GM19468 (cell line): Measurements from ENCODE around the gene HSPB8.
"Not testable (repeated sequence)": the region's sequence is repeated elsewhere in the genome, so short reads cannot be mapped to it uniquely, and the experiment has no call there.

Experiments
- ATAC-seq: cut with Tn5 transposase; IDR thresholded peaks from one replicate; pipeline ENCODE4 v1.9.1; 2021; ENCODE audit warnings: mild to moderate bottlenecking, moderate library complexity, moderate number of reproducible peaks; ENCODE audit not compliant: unreplicated experiment; ENCODE audit errors: extremely low read depth

Gene HSPB8

GRCh38 chr12:119202544-119202943, 23.8 kb downstream of the HSPB8 start:
- no peak for ATAC-seq

DNA sequence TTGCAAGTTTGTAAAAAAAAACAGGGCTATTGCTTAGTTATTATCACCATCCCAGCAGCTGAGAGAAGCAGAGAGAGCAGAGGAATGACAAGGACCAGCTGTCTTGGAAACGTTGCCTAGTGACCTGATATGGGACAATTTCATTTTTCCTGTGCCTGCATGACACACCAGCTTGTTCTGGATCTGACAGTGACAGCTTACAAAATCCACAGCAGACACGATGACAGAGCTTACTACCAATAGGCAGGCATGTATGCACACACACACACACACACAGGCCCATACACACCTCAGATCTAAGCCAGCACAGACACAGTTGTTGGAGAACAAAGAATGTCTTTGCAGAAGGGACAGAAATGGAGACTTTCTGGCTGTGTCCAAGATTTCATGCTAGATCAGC, 25.4 kb downstream of the HSPB8 start:
- ATAC-seq: no peak

DNA sequence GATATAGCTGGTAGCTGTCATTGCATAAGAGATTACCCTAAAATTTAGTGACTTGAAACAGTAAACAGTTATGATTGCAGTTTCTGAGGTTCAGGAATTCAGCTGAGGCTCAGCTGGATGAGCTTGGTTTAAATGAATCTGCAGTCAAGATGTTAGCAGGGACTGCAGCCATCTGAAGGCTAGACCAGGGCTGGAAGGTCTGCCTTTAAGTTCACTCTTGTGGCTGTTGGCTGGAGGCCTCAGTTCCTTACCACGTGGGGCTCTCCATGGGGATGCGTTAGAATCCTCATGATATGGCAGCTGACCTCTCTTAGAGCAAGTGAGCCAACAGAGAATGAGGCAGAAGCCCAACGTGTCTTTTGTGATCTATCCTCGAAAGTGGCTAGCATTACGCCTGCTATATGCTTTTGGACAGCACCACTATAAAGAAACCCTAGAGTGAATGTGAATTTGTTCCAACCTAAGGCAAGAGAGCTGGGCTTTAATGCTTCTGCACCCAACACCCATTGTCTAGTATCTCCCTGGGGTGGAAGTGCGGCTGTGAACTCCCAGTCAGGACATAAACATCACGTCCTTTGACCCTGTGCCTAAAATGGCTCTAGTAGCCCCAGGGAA, 26.0 kb downstream of the HSPB8 start:
- ATAC-seq: no peak

DNA sequence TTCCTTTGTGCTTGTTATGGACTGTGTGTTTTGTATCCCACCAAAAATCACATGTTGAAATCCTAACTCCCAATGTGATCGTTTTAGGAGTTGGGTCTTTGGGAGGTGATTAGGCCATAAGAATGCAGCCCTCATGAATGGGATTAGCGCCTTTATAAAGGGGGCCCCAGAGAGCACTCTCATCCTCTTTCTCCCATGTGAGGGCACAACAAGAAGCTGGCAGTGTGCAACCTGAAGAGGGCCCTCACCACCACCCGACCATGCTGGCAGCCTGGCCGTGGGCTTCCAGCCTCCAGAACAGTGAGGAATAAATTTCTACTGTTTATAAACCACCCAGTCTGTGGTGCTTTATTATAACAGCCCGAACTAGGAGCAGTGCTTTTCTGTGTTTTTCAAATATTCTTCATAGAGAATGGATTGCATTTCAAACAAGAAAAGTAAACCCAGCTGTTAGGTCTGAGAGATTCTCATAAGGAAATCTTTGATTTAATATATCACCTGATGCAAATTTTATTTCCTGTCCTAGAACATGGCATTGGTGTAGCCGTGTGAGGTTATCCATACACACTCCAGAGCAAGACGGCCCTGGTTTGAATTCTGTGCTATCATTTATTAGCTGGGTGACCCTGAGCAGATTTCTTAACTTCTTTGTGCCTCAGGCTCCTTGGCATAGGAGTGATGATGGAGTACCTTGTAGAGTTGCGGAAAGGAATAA, 27.8 kb downstream of the HSPB8 start:
- no peak for ATAC-seq

DNA sequence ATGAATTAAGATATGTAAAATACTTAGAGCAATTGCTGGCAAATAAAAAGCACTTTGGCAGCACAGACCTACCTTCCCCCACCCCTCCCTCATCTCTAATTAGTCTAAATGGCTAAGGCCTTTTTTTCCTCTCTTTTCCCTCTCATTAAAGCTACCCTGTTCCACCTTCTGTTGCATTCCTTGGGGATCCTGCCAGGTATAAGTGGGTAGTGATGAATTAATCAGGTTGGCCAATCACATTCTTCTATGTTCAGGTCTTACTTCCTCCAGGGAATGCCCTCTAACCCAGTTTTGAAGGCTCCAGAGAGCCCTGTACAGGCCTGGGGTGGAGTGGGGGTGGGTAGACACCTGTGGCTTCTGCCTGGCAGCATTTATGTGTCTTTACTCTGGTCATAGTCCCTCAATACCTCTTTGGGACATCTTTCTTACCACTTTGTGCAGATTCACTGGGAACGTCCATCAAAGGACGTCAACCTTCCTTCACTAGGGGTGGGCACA, 28.4 kb downstream of the HSPB8 start:
- no peak for ATAC-seq

- no peak for ATAC-seq
Observed at GRCh38 chr12:119208626-119209061, 29.9 kb downstream of the HSPB8 start.

DNA sequence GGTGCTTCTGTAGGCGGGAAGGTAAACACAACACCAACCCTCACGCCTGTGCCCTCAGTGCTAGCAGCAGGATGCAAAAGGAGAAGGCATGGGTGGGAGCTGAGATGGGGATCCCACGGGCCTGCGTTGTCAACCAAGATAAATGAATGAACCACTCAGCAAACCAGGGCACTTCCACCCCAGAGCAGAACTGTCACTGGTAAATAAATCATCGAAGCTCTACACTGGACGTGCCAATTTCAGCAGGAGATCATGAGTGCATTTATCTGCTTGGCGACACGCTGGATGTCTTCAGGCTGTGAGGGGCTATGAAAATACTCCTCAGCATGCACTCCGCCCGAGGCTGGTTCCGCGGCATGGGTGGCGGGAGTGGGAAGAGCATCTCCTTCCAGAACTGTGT, 33.2 kb downstream of the HSPB8 start:
- no peak for ATAC-seq

DNA sequence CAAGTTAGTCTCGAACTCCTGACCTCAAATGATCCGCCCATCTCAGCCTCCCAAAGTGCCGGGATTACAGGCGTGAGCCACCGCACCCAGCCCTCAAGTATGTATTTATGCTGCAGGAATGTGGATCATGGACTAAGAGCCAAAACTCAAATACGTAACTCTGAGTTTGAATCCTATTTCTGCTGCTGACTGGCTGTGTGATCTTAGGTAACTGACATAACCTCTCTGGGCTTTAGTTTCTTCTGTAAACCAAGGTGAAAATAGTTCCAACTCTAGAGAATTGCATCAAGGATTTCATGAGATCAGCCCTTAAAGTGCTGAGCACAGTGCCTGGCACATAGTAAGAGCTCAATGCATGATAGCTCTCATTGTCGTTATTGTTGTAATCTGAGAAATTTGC, 37.4 kb downstream of the HSPB8 start:
- ATAC-seq: no peak

DNA sequence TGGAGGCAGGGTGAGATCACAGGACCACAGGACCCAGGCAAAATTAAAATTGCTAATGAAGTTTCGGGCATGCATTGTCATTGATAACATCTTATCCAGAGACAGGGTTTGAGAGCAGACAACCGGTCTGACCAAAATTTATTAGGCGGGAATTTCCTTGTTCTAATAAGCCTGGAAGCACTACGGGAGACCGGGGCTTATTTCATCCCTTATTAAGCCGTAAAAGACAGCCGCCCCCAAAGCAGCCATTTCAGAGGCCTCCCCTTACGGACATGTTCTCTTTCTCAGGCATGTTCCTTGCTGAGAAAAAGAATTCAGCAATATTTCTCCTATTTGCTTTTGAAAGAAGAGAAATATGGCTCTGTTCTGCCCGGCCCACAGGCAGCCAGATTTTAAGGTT, 40.1 kb downstream of the HSPB8 start:
- ATAC-seq: not testable (repeated sequence)

- no peak for ATAC-seq
Observed at GRCh38 chr12:119222222-119222951, 43.7 kb downstream of the HSPB8 start.

GRCh38 chr12:119225454-119225853, 46.7 kb downstream of the HSPB8 start:
- no peak for ATAC-seq

DNA sequence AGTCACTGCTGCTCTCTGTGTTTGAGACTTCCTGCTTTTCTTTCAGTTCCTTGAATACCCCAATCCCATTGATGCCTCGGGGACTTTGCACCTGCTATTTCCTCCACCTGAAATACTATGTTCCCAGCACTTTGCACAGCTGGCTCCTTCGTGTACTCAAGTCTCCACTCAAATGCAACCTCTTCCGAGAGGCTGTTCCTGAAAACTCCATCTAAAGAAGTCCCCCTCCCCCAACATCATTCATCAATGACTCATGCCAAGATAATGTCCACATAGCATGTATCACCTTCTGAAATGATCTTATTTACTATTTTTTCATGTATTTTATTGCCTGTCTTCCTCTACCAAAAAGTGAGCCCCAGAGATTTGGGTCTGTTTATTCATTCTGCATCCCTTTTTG, 48.6 kb downstream of the HSPB8 start:
- no peak for ATAC-seq

DNA sequence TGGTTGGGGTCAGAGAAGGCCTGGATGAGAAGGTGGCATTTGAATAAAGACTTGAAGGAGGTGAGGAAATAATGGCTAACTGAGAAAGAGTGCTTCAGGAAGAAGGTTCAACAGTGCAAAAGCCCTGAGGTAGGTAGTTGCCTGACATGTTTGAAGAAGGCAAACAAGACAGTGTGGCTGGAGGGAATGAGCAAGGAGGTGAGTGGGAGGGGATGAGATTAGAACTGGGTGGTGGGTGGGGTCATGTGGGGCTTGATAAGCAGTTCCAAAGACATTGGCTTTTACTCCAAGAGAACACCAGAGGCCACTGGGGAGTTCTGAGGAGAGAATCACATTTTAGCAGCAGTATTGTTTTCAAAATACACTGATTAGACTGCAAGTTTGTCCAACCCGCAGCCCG, 50.5 kb downstream of the HSPB8 start:
- ATAC-seq: no peak

- ATAC-seq: no peak
Observed at GRCh38 chr12:119229837-119230236, 51.1 kb downstream of the HSPB8 start.

DNA sequence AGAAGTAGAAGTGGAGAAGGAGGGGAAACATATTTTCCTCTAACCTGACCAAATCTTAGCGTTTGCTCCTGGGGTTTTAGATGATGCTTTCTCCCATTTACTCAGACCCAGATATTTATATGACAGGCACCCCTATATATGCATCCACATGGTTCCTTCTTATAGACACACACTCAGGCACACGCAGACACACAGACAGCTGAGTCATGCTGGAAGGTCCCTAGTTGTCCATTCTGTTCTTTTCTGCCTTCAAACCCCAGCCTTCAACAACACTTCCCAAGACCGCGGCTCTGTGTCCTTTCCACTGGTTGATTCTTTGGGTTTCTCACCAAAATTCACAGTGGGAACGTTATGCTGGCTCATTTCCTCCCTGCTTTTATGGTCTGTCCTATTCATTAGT, 52.1 kb downstream of the HSPB8 start:
- no peak for ATAC-seq

GRCh38 chr12:119231774-119232173, 53.0 kb downstream of the HSPB8 start:
- no peak for ATAC-seq

DNA sequence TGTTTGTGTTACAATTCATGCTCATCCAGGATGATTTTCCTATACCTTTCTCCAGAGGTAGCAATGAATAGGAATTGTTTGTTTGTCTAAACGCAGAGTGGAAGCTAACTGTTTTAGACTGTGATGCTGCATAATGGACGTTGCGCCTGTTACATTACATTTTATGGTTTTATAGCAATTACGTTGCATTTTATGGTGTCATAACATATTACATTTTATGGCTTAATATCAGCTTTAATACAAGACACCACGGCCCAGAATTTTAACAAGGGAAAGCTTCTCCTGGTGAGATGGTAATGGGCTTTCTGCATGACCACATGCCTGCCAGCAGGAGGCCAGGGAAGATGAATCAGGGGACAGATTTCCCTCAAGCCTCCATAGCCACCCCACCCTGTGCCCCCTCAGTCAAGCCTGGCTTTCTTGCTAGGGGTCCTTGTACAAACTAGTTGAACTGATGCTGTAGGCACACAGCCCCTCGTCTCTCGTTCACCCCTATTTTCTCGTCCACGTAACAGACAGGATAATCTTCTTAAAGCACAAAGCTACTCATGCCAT, 56.5 kb downstream of the HSPB8 start:
- no peak for ATAC-seq

DNA sequence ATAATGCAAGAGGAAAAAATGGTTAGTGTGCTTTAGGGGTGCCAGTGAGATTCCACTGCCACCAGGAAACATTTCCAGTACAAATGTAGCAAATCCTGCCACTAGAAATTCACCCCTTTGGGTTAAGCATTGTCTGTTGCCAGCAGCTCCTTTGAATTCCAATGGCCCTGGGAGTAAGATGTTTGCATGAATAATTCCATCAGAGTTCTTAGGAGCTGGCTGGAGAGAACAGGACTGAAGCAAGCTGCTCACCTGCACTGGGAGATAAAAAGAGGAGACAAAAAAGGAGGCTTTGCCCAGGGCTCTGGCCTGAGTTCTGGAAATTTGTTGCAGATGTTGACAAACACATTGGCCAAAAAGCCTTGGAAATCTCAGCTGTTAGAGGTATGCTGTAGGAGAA, 57.6 kb downstream of the HSPB8 start:
- ATAC-seq: no peak

DNA sequence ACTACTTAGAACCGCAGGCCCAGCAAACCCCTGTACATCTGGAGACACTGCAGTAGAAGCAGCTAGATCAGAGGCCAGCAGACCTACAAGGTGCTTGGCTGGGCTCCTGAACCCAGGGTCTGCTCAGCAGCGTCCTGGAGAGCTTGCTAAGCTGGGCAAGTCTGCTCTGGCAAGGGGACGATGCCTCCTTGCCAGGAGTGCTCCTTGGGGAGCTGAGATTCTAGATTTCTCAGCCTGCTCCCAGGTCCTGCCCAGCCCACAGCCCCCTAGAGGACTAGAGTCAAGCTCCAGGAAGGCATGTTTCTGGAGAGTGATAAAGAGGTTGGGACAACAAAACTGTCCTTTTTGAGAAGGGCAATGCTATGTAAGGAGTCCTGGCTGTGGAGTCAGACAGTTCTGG, 60.3 kb downstream of the HSPB8 start:
- ATAC-seq: no peak

DNA sequence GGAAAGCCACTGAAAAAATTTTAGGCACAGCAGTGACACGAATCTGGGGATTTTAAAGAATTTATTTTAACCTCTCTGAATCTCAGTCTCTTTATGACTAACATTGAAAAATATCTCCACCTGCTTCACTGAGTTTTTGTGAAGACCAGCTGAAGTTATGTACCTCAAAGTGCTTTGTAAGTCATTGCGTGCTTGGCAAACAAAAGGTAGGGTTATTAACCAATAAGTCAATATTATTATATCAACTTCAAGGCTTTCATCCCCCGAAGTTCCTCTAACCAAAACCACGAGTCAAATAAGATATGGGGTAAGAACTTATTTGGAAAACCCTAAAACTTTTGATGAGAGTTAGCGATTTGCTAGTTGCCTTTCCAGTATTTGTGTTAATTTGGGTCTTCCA, 62.3 kb downstream of the HSPB8 start:
- no peak for ATAC-seq

GRCh38 chr12:119241580-119242169, 62.9 kb downstream of the HSPB8 start:
- no peak for ATAC-seq
